ENCODE measurements around the gene PRSS53.
"Not testable (repeated sequence)": the region's sequence is repeated elsewhere in the genome, so short reads cannot be mapped to it uniquely, and the experiment has no call there.

DNA sequence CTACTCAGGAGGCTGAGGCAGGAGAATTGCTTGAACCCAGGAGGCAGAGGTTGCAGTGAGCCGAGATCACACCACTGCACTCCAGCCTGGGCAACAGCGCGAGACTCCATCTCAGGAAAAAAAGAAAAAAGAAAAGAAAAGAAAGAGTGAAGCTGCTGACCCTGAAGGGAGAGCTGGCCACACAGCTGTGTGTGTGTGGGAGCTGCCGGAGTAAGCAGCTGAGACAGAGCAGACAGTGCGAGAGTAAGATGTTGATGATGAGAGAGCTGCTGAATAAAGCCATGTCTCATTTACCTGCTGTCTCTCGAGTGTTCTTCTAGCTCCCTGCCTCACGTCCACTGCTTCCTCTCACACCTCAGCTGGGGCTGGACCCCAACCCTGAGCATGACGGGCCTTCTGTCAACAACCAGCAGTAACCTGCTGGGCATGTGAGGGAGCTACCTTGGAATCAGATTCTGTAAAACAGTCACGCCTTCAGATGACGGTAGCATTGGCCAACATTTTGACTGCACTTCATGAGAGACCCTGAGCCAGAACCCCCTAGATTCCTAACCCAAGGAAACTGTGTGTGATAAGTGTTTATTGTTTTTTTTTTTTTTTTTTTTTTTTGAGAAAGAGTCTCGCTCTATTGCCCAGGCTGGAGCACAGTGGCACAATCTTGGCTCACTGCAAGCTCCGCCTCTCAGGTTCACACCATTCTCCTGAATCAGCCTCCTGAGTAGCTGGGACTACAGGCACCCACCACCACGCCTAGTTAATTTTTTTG lies 12.3 kb upstream of the PRSS53 start:
- TF ChIP-seq CTCF, POLR2AphosphoS5, EP300, POLR2A (IDR thresholded peaks at IDR 0.05): not testable (repeated sequence)

All from gastroesophageal sphincter (tissue), 3 donors.